OCI-LY7 (cell line): ENCODE data around the gene ARHGEF16. TPM values are rescaled to one million over a fixed set of nuclear protein-coding genes. Genes with fewer than 3 reads are reported as not detected.

ENCODE experiments used
- BruUV-seq: library from RNA; stranded (reverse); fragments of 400-500 nt; replicated peaks from 2 replicates; lab custom pipeline; 2021; lab: Mats Ljungman, UMichigan
- CTCF ChIA-PET: fragments of 300-600 bp; sonication (Branson Sonifier 250); formaldehyde crosslinking; loops from one replicate; lab custom pipeline; 2022; ENCODE audit warnings: antibody characterized with exemption; ENCODE audit not compliant: unreplicated experiment; lab: Charles Lee
- POLR2A ChIA-PET: fragments of 300-600 bp; sonication (Branson Sonifier 250); formaldehyde crosslinking; loops from one replicate; lab custom pipeline; 2022; ENCODE audit warnings: antibody characterized with exemption; lab: Charles Lee
- DNase-seq: peaks from one replicate; pipeline ENCODE4 v3.0.0-alpha.2; 2015; ENCODE audit warnings: low spot score
- H2AFZ ChIP-seq: fragments of 200-600 bp; sonication (generic), shearing (Covaris generic); 2 replicates; pipeline ENCODE4 v1.6.1; 2014; ENCODE audit warnings: mild to moderate bottlenecking, antibody characterized with exemption, low read length, moderate library complexity
- H3K27ac ChIP-seq: fragments of 200-600 bp; sonication (generic); 2 replicates; pipeline ENCODE4 v1.5.1; 2014; ENCODE audit warnings: mixed run types, low read depth, mild to moderate bottlenecking, moderate library complexity, low read length, inconsistent platforms; ENCODE audit not compliant: poor library complexity, severe bottlenecking
- H3K36me3 ChIP-seq: fragments of 200-600 bp; sonication (generic); 2 replicates; pipeline ENCODE4 v1.6.1; 2014; ENCODE audit warnings: mild to moderate bottlenecking, antibody characterized with exemption, low read length, moderate library complexity, mixed read lengths; ENCODE audit not compliant: insufficient read depth
- H3K4me1 ChIP-seq: fragments of 200-600 bp; sonication (generic); 2 replicates; pipeline ENCODE4 v1.5.1; 2014; ENCODE audit warnings: mild to moderate bottlenecking, low read length; ENCODE audit not compliant: insufficient read depth, poor library complexity, severe bottlenecking
- H3K4me2 ChIP-seq: fragments of 200-600 bp; sonication (generic); 2 replicates; pipeline ENCODE4 v1.6.1; 2014; ENCODE audit warnings: mild to moderate bottlenecking, low read length
- H3K4me3 ChIP-seq: fragments of 200-600 bp; sonication (generic); 2 replicates; pipeline ENCODE4 v1.5.1; 2014; ENCODE audit warnings: mild to moderate bottlenecking, low read depth, low read length; ENCODE audit not compliant: poor library complexity, severe bottlenecking
- H3K79me2 ChIP-seq: fragments of 200-600 bp; sonication (generic); 2 replicates; pipeline ENCODE4 v1.6.1; 2016; ENCODE audit warnings: low read depth, mild to moderate bottlenecking, low read length, moderate library complexity, mixed read lengths; ENCODE audit not compliant: insufficient read depth
- H3K9me2 ChIP-seq: fragments of 200-600 bp; sonication (generic); 2 replicates; pipeline ENCODE4 v1.6.1; 2016; ENCODE audit warnings: mild to moderate bottlenecking, low read length, mixed read lengths; ENCODE audit not compliant: insufficient read depth
- H3K9me3 ChIP-seq: fragments of 200-600 bp; sonication (generic); 2 replicates; pipeline ENCODE4 v1.6.1; 2014; ENCODE audit warnings: mild to moderate bottlenecking, mixed run types, low read length, mixed read lengths
- H4K20me1 ChIP-seq: fragments of 200-600 bp; sonication (generic); 2 replicates; pipeline ENCODE4 v1.6.1; 2014; ENCODE audit warnings: mild to moderate bottlenecking, antibody characterized with exemption, low read length, moderate library complexity, mixed read lengths; ENCODE audit not compliant: insufficient read depth
- CTCF ChIP-seq: fragments of 200-600 bp; sonication (generic); conservative IDR thresholded peaks from 2 replicates; pipeline ENCODE4 v1.5.1; 2014; ENCODE audit warnings: mild to moderate bottlenecking, antibody characterized with exemption, low read length, moderate library complexity, mixed read lengths
- EZH2phosphoT487 ChIP-seq: fragments of 200-600 bp; sonication (generic); IDR thresholded peaks from 2 replicates; pipeline ENCODE4 v1.6.1; 2018; ENCODE audit warnings: low read depth, borderline replicate concordance, mild to moderate bottlenecking, mixed run types, antibody characterized with exemption, low read length, moderate library complexity, mixed read lengths
- intact Hi-C: fragments of 100-400 bp; cut with micrococcal nuclease; formaldehyde crosslinking; loops from one replicate; pipeline ENCODE4 v1.10.0; 2022; ENCODE audit not compliant: unreplicated experiment
- total RNA-seq, 2 experiments: library from RNA; depleted of rRNA in 1 of 2; stranded (reverse); fragments of >200 nt in 1 of 2; shearing (Covaris generic) in 1 of 2; gene quantifications; 2 replicates each; pipeline ENCODE4 v1.2.3, GENCODE V29; 2014 to 2022

Gene ARHGEF16
- total RNA-seq, 2 experiments from 2014 or later, result not detected

- no peak for DNase-seq
- intact Hi-C loops, result no loop called here
Observed at GRCh38 chr1:3466366-3467075, 12.1 kb downstream of the ARHGEF16 start.

GRCh38 chr1:3467096-3468036 lies 12.9 kb downstream of the ARHGEF16 start:
- Histone ChIP-seq H3K36me3 (no peaks in the 10 kb centered on the region), H3K9me3 (no peaks in the 10 kb centered on the region), H2AFZ (no peak overlapping the region), H3K4me1 (no peaks in the 10 kb centered on the region), H3K79me2 (no peaks in the 10 kb centered on the region), H3K4me2 (no peak overlapping the region), H3K9me2 (no peaks in the 10 kb centered on the region), H4K20me1 (no peaks in the 10 kb centered on the region), H3K27ac (no peak overlapping the region), H3K4me3 (no peak overlapping the region)
- intact Hi-C loops, result no loop called here
- BruUV-seq, result no TSS peak
- DNase-seq, result no peak
- POLR2A ChIA-PET, result no interaction called here
- CTCF ChIA-PET, result no interaction called here
- no peak for TF ChIP-seq CTCF
- TF ChIP-seq EZH2phosphoT487, result no peak

More at GRCh38 chr1:3466366-3467075, 12.1 kb downstream of the ARHGEF16 start:
- CTCF ChIA-PET, result no interaction called here
- H3K79me2 ChIP-seq, result no peaks in the 10 kb centered on the region
- H3K4me2 ChIP-seq, result no peak overlapping the region
- H3K9me3 ChIP-seq, result no peaks in the 10 kb centered on the region
- no peaks in the 10 kb centered on the region for H3K36me3 ChIP-seq
- H3K4me1 ChIP-seq, result no peaks in the 10 kb centered on the region
- no peaks in the 10 kb centered on the region for H4K20me1 ChIP-seq
- H3K4me3 ChIP-seq, result no peak overlapping the region
- H3K27ac ChIP-seq, result no peak overlapping the region
- BruUV-seq, result no TSS peak
- POLR2A ChIA-PET, result no interaction called here
- TF ChIP-seq CTCF, result no peak
- no peak for TF ChIP-seq EZH2phosphoT487
- no peak overlapping the region for H2AFZ ChIP-seq
- H3K9me2 ChIP-seq, result no peaks in the 10 kb centered on the region
